Measurements from ENCODE around the gene IGFBP6. TPM values are rescaled to one million over a fixed set of nuclear protein-coding genes. Genes with fewer than 3 reads are reported as not detected.
"Not testable (repeated sequence)": the region's sequence is repeated elsewhere in the genome, so short reads cannot be mapped to it uniquely, and the experiment has no call there.

Gene IGFBP6
- total RNA-seq, 1 donor from 2014 or later: 54.3 TPM

DNA sequence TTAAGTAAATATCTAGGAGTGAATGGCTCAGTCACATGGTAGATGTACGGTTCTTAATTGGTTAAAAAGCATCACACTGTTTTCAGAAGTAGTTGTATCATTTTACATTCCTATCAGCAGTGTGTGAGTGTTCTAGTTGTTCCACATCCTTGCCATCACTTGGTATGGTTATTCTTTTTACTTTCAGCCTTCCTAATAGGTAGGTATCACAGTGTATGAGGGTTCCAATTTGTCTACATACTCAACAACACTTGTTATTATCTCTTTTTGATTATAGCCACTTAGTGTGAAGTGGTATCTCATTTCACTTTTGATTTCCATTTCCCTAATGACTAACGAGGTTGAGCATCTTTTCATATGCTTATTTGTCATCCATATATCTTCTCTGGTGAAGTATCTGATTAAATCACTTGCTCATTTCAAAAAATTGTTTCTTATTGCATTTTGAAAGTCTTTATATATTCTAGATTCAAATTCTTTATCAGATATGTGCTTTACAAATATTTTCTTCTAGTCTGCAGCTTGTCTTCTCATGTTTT is 14.8 kb upstream of the IGFBP6 start:
- intact Hi-C loops (cut with DNase I): no loop called here
- DNase-seq (ENCODE audit: missing footprints): no peak
- no peak for ATAC-seq

DNA sequence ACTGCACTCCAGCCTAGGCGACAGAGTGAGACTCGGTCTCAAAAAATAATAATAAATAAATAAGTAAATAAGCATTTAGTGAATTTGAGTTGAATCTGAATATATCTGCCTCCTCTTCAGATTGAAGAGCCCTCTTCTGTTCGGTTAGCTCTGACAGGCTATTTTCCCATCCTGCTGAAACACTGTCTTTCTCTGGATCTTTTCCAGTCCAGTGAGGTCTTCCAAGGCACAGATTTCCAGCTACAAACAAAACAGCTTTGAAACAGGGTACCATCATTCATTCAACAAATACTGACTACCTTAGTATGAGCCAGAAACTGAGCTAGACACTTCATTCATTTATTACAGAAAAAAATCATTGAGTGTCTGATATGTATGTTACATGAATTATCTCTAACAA is 11.1 kb upstream of the IGFBP6 start:
- intact Hi-C loops (cut with DNase I): no loop called here
- no peak for ATAC-seq
- no peak for DNase-seq (ENCODE audit: missing footprints)

DNA sequence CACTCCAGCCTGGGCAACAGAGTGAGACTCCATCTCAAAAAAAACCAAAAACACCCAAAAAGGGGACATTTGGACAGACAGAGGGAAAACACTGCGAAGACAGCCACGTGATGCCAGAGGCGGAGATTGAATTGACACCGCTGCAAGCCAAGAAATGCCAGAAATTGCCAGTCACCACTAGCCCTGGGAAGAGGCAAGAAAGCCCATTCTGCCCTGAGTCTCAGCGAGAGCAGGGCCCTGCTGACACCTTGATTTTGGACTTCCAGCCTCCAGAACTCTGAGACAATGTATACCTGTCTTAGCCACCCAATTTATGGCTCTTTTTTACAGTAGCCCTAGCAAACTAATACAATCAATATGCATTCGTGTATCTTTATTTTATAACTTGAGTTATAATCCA is 7.4 kb upstream of the IGFBP6 start:
- intact Hi-C loops (cut with DNase I): loop anchor here (10.0 kb wide), 1 partner anchor 45 kb away; no protein-coding TSS in a partner anchor
- ATAC-seq: no peak

DNA sequence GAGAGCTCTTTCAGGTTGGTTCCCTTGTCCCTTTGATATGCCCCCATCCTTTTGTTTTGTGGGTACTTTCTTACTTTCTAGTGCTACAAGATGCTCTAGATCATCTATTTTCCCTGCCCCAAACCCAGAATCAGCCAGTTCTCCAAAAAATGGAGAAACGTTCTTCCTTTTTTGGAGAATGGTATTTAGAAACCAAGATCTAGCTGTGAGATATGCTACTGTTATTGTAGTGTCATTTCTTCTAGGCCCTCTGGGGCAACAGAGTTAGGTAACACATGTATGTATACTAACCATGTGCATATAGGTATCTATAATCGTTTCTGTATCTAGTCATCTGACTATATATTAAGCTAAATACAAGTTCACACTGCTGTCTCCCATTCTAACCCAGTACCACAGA is 6.9 kb upstream of the IGFBP6 start:
- DNase-seq (ENCODE audit: missing footprints) (no peak), ATAC-seq (no peak)
- intact Hi-C loops (cut with DNase I): loop anchor here (10.0 kb wide), 1 partner anchor 46 kb away; no protein-coding TSS in a partner anchor

More for the DNA sequence above, 7.4 kb upstream of the IGFBP6 start:
- DNase-seq (ENCODE audit: missing footprints): no peak

DNA sequence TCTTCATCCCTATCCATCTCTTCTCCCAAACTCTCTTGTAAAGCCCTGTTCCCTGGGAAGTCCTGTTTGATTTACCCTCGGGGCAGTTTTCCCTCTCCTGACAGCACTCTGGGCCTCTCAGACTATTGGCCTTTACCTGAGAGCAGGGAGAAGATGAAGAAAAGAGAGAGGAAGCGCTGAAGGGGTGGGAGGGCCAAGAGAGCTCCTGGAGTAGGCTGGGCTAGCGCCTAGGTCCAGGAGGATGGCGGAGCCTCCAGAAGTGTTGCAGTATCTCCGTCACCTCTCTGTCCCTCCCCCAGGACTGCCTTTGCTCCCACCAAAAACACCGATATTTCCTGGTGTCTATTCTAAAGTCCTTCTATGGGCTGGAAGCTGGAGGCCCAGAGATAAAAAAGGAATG is 5.7 kb upstream of the IGFBP6 start:
- intact Hi-C loops (cut with DNase I): loop anchor here (10.0 kb wide), 1 partner anchor 47 kb away; no protein-coding TSS in a partner anchor
- ATAC-seq (no peak), DNase-seq (ENCODE audit: missing footprints) (no peak)

DNA sequence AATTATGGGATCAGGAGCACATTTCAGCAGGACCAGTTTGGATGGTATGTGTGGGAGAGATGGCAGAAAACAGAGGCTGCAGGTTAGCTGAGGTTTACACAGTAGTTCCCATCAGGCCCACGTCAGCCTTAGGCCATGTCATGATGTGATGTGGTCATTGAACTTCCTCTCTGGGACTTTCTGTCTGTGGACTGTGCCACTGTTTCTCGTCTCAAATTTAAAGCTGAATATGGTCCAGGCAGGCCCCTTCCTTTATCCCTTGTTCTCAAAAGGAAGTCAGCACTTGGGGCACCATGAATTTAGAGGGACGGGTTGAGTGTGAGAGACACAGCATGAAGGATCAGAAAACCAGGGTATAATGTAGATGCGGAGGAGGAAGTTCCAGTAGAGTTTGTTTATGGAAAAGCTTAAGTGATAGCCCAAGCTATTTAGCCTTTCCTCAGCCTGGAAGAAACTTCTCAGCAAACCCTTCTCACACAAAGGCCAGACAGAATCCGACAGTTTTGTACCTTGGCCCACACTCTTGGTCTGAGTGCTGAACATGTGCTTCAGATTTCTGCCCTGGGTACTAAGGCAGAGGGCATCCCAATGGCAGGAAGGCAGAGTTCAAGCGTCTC is 3.6 kb upstream of the IGFBP6 start:
- no peak for DNase-seq (ENCODE audit: missing footprints)
- intact Hi-C loops (cut with DNase I): loop anchor here (10.0 kb wide), 1 partner anchor 49 kb away; no protein-coding TSS in a partner anchor
- no peak for ATAC-seq

DNA sequence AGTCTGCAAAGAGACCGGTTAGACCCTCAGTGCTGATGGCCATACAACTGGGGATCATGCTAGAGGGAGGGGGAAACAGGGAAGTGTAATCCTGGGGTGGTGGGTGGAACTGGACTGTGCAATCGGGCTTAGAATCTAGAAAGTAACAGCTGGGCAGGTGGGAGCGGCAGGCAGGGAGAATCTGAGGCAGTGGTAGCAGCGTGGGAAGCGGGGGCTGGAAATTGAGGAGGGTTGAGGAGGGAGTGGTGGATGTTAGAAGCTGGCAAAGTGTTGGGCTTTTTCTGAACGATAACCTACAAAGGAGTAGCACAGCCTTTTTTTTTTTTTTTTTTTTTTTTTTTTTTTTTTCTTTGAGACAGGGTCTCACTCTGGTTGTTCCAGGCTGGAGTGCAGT is 3.1 kb upstream of the IGFBP6 start:
- intact Hi-C loops (cut with DNase I): loop anchor here (10.0 kb wide), 1 partner anchor 50 kb away; no protein-coding TSS in a partner anchor
- no peak for DNase-seq (ENCODE audit: missing footprints)
- no peak for ATAC-seq

- not testable (repeated sequence) for ATAC-seq; DNase-seq (ENCODE audit: missing footprints)
- intact Hi-C loops (cut with DNase I): loop anchor here (10.0 kb wide), 1 partner anchor 50 kb away; no protein-coding TSS in a partner anchor
Measured at GRCh38 chr12:53094796-53095595, 2.5 kb upstream of the IGFBP6 start.

GRCh38 chr12:53095596-53095895 is 1.9 kb upstream of the IGFBP6 start:
- intact Hi-C loops (cut with DNase I): loop anchor here (10.0 kb wide), 1 partner anchor 51 kb away; no protein-coding TSS in a partner anchor
- not testable (repeated sequence) for DNase-seq (ENCODE audit: missing footprints); ATAC-seq

- ATAC-seq: peak; percentile 73
- intact Hi-C loops (cut with DNase I): loop anchor here (2.0 to 10.0 kb wide), 2 partner anchors 17 to 51 kb away; partner anchors contain the start of gene SPRYD3
Measured at GRCh38 chr12:53096089-53096741, 1.3 kb upstream of the IGFBP6 start.

GRCh38 chr12:53096759-53097158 is 708 bp upstream of the IGFBP6 start:
- ATAC-seq (no peak), DNase-seq (ENCODE audit: missing footprints) (no peak)
- intact Hi-C loops (cut with DNase I): loop anchor here (2.0 to 10.0 kb wide), 2 partner anchors 18 to 52 kb away; partner anchors contain the start of gene SPRYD3

More at GRCh38 chr12:53096089-53096741, 1.3 kb upstream of the IGFBP6 start:
- DNase-seq (ENCODE audit: missing footprints): peak; percentile 89

DNA sequence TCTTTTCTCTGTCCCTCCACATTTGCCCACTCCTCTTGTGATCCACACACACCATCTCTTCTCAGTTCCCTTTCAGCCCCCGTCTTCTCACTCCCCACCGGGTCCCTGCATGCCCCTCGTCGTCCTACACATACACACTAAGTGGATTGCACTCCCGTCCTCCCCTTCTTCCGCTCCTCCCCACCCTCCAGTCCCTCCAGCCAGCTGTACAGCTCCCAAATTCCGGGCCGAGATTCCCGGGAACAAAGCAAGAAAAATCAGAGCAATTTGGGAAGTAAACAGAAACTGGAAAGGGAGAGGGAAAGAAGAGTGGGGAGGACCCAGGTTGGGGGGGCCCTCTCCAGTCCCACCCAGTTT is 282 bp upstream of the IGFBP6 start:
- ATAC-seq (peak; percentile 52), DNase-seq (ENCODE audit: missing footprints) (no peak)
- intact Hi-C loops (cut with DNase I): loop anchor here (2.0 to 10.0 kb wide), 2 partner anchors 18 to 52 kb away; partner anchors contain the start of gene SPRYD3

GRCh38 chr12:53098354-53098981 is 1.0 kb downstream of the IGFBP6 start:
- ATAC-seq (peak; percentile 30), DNase-seq (ENCODE audit: missing footprints) (no peak)
- intact Hi-C loops (cut with DNase I): loop anchor here (1.0 to 10.0 kb wide), 2 partner anchors 32 to 54 kb away; no protein-coding TSS in a partner anchor

GRCh38 chr12:53099071-53099882 is 1.8 kb downstream of the IGFBP6 start:
- peak; percentile 74 for ATAC-seq
- peak; percentile 93 for DNase-seq (ENCODE audit: missing footprints)
- intact Hi-C loops (cut with DNase I): loop anchor here (1.0 to 10.0 kb wide), 2 partner anchors 54 to 82 kb away; no protein-coding TSS in a partner anchor

- DNase-seq (ENCODE audit: missing footprints): no peak
- intact Hi-C loops (cut with DNase I): no loop called here
- ATAC-seq: no peak
Measured at GRCh38 chr12:53100466-53101151, 3.1 kb downstream of the IGFBP6 start.

DNA sequence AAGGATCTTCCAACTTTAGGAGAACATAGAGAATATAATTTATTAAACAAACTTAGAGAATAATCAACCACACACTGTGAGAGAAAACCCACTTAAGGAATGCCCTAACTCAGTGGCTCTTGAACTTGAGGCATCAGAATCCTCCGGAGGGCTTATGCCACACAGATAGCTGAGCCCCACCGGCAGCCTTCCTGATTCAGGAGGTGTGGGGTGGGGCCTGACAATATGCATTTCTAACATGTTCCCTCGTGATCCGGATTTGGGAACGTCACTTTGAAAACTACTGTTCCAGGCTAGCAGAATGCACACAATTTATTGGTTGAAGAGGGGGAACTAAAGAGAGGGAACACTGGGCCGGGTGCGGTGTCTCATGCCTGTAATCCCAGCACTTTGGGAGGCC is 3.8 kb downstream of the IGFBP6 start:
- ATAC-seq: no peak

More for the DNA sequence above, 3.8 kb downstream of the IGFBP6 start:
- no peak for DNase-seq (ENCODE audit: missing footprints)
- intact Hi-C loops (cut with DNase I): no loop called here
